ENCODE data around the gene RPL35.

DNA sequence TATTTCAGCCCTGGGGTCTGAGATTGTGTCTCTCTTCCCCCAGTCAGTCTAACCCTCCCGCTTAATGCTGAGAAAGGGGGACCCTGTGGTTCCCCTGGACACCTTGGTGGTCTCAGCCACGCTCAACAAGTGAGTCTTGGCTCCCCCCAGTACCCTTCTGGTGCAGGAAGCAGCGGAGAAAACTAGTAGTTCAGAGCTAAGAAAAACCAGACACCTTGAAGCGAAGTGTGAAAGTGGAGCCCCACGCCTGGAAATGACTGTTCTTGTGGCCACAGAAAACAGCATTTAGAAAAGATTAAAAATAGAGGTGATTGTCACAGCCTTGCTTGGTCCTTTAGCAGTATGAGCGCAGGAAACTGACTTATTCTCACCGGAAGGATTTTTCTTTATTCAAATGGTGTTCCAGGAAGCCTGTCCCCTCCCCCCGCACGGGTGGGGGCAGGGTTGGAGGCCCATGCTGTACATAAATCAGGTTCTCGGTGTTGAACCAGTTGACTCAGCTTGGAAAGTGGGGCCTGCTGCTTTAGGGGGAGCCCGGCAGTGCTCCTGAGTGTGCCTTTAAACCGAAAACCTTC is 8.3 kb upstream of the RPL35 start:
- no peak for TF ChIP-seq GATA3 (IDR thresholded peaks at IDR 0.05; ENCODE audit: low read depth, low read length)
- TF ChIP-seq GATA2 (IDR thresholded peaks at IDR 0.05; ENCODE audit: low read depth, low read length): no peak
